Liver (tissue), 3 donors: Measurements from ENCODE around the gene PRSS56.

Experiments
- CTCF ChIP-seq: fragments of 150-350 bp; IDR thresholded peaks from 2 replicates; pipeline ENCODE4 v1.5.1; 2017; ENCODE audit warnings: improper control_type of control experiment, low read depth, low read length; ENCODE audit not compliant: missing input control
- RAD21 ChIP-seq, 2 donors: IDR thresholded peaks; 2 replicates each; pipeline ENCODE4 v1.6.1; 2016; ENCODE audit warnings: antibody characterized with exemption in 2 of 2, mild to moderate bottlenecking in 2 of 2
- donor health status: healthy.
- donor health status: healthy.

- TF ChIP-seq RAD21 (IDR thresholded peaks at IDR 0.05) (no peak), CTCF (no peak)
Observed at GRCh38 chr2:232540441-232541041, 20.4 kb downstream of the PRSS56 start.
